K562 (cell line): ENCODE data around the gene PLAC9. TPM values are rescaled to one million over a fixed set of nuclear protein-coding genes. Genes with fewer than 3 reads are reported as not detected.

ENCODE experiments used
- ATAC-seq: fragments of 200-7000 bp; cut with Tn5 transposase; 3 replicates; pipeline ENCODE4 v1.9.1; 2020; ENCODE audit warnings: moderate library complexity
- BruUV-seq: library from RNA; stranded (reverse); fragments of 400-500 nt; replicated peaks from 2 replicates; lab custom pipeline; 2021; lab: Mats Ljungman, UMichigan
- CTCF ChIA-PET: fragments of 300-600 bp; formaldehyde crosslinking; extraction: SDS; loops from one replicate; lab custom pipeline; 2021; ENCODE audit warnings: low intra/inter-chr PET ratio; lab: Yijun Ruan, JAX
- POLR2A ChIA-PET: fragments of 300-600, 350-650 bp; sonication (Branson Sonifier 250); formaldehyde crosslinking; extraction: SDS; loops from one replicate; lab custom pipeline; 2021; ENCODE audit warnings: antibody characterized with exemption, inconsistent platforms; lab: Yijun Ruan, JAX
- DNase-seq, 4 experiments: peaks; one replicate each; pipeline versions ENCODE4 v3.0.0 to v3.0.0-alpha.2; 2011 to 2018; ENCODE audit warnings: low spot score in 3 of 4, mixed read lengths in 3 of 4; ENCODE audit errors: extremely low read depth in 1 of 4
- FAIRE-seq: peaks from 2 replicates; lab custom pipeline; 2011; peaks lifted over from hg19 to GRCh38; lab: Jason Lieb, UNC
- H2AFZ ChIP-seq: 2 replicates; pipeline ENCODE4 v1.6.0; 2011; ENCODE audit warnings: low read depth, low read length, control low read depth, inconsistent platforms
- H3K27ac ChIP-seq: fragments of 200-600 bp; 3 replicates; pipeline ENCODE4 v1.8.0; 2011; ENCODE audit warnings: low read depth, mild to moderate bottlenecking, control low read depth, inconsistent platforms, low read length, moderate library complexity, mixed read lengths; ENCODE audit errors: extremely low read depth
- H3K27me3 ChIP-seq, 2 experiments: fragments of 300-600 bp in 1 of 2; 2 replicates in 1 of 2; 3 replicates in 1 of 2; pipeline versions ENCODE4 v1.6.0 to v1.8.0; 2011; ENCODE audit warnings: inconsistent platforms in 2 of 2, low read length in 2 of 2, mild to moderate bottlenecking in 1 of 2, mixed read lengths in 1 of 2, moderate library complexity in 1 of 2; ENCODE audit not compliant: control insufficient read depth in 2 of 2, insufficient read depth in 2 of 2
- H3K36me3 ChIP-seq: fragments of 300-600 bp; 3 replicates; pipeline ENCODE4 v1.8.0; 2011; ENCODE audit warnings: mild to moderate bottlenecking, low read length, inconsistent platforms; ENCODE audit not compliant: control insufficient read depth, insufficient read depth
- H3K4me1 ChIP-seq, 2 experiments: fragments of 200-600 bp in 1 of 2; replicated peaks in 1 of 2; 2 replicates in 1 of 2; 3 replicates in 1 of 2; pipeline versions ENCODE4 v1.5.1 to v1.8.0; 2011; ENCODE audit warnings: inconsistent platforms in 2 of 2, low read length in 2 of 2, mild to moderate bottlenecking in 1 of 2, mixed read lengths in 1 of 2, moderate library complexity in 1 of 2; ENCODE audit not compliant: control insufficient read depth in 2 of 2, insufficient read depth in 2 of 2
- H3K4me2 ChIP-seq: 2 replicates; pipeline ENCODE4 v1.6.1; 2011; ENCODE audit warnings: low read length, control low read depth, inconsistent platforms, mixed read lengths; ENCODE audit not compliant: insufficient read depth
- H3K4me3 ChIP-seq: fragments of 200-600 bp; sonication (generic), shearing (Covaris generic); 2 replicates; pipeline ENCODE4 v1.5.1; 2016; ENCODE audit warnings: control low read depth, inconsistent platforms
- H3K79me2 ChIP-seq: fragments of 200-600 bp; 3 replicates; pipeline ENCODE4 v1.8.0; 2011; ENCODE audit warnings: low read length, inconsistent platforms; ENCODE audit not compliant: control insufficient read depth, insufficient read depth
- H3K9ac ChIP-seq, 2 experiments: 2 replicates each; pipeline versions ENCODE4 v1.6.0 to v1.6.1; 2011; ENCODE audit warnings: low read depth in 2 of 2, low read length in 2 of 2, control low read depth in 1 of 2, inconsistent platforms in 1 of 2, mild to moderate bottlenecking in 1 of 2, mixed read lengths in 1 of 2; ENCODE audit not compliant: insufficient read depth in 1 of 2
- H3K9me1 ChIP-seq: one replicate; pipeline ENCODE4 v1.6.0; 2011; ENCODE audit warnings: inconsistent platforms, mild to moderate bottlenecking, low read length, moderate library complexity; ENCODE audit not compliant: control insufficient read depth, insufficient read depth
- H3K9me3 ChIP-seq: replicated peaks from 2 replicates; pipeline ENCODE4 v1.5.1; 2011; ENCODE audit warnings: low read depth, low read length, inconsistent platforms; ENCODE audit not compliant: control insufficient read depth, insufficient read depth
- H4K20me1 ChIP-seq: replicated peaks from 2 replicates; pipeline ENCODE4 v1.6.1; 2011; ENCODE audit warnings: low read length, inconsistent platforms, mixed read lengths; ENCODE audit not compliant: control insufficient read depth, insufficient read depth
- CAMTA2 ChIP-seq: fragments of 250-450 bp; sonication (Bioruptor Pico); conservative IDR thresholded peaks from 2 replicates; pipeline ENCODE4 v1.5.1; 2022
- CC2D1A ChIP-seq: fragments of 450-650 bp; IDR thresholded peaks from 2 replicates; pipeline ENCODE4 v1.6.1; 2017; ENCODE audit warnings: mild to moderate bottlenecking
- CHD1 ChIP-seq: fragments of 200-600 bp; sonication (generic); IDR thresholded peaks from one replicate; pipeline ENCODE4 v1.6.1; 2012; ENCODE audit warnings: mild to moderate bottlenecking, moderate library complexity, low read length, inconsistent platforms
- FOXM1 ChIP-seq, 2 experiments: fragments of 450-650 bp in 1 of 2; sonication (generic) in 1 of 2; formaldehyde crosslinking in 1 of 2; IDR thresholded peaks; 2 replicates each; pipeline versions ENCODE4 v1.6.1 to v1.9.0; 2017 to 2022; ENCODE audit warnings: low read depth in 2 of 2, mild to moderate bottlenecking in 2 of 2, missing genetic modification reagents in 1 of 2, moderate library complexity in 1 of 2
- GTF2F1 ChIP-seq: IDR thresholded peaks from 2 replicates; pipeline ENCODE4 v1.6.1; 2011; ENCODE audit warnings: low read depth, low read length, improper control_type of control experiment
- HCFC1 ChIP-seq: IDR thresholded peaks from 2 replicates; pipeline ENCODE4 v1.6.1; 2012; ENCODE audit warnings: low read depth, low read length, improper control_type of control experiment
- HNRNPUL1 ChIP-seq: fragments of 200-400 bp; formaldehyde crosslinking; IDR thresholded peaks from 2 replicates; pipeline ENCODE4 v1.6.1; 2017; ENCODE audit warnings: low read length
- MTF1 ChIP-seq: fragments of 250-450 bp; sonication (Bioruptor Pico); IDR thresholded peaks from 2 replicates; pipeline ENCODE4 v1.9.0; 2021; ENCODE audit warnings: moderate library complexity, mild to moderate bottlenecking, inconsistent platforms, borderline replicate concordance
- NR1H2 ChIP-seq: sonication (generic); formaldehyde crosslinking; IDR thresholded peaks from 2 replicates; pipeline ENCODE4 v1.4.0; 2020; ENCODE audit warnings: mild to moderate bottlenecking, missing genetic modification reagents
- SIN3A ChIP-seq, 2 experiments: fragments of 150-350 bp in 1 of 2; IDR thresholded peaks; 2 replicates each; pipeline ENCODE4 v1.6.1; 2011 to 2016; ENCODE audit warnings: borderline replicate concordance in 2 of 2, low read depth in 2 of 2, low read length in 2 of 2, mild to moderate bottlenecking in 2 of 2, moderate library complexity in 2 of 2; ENCODE audit not compliant: control insufficient read depth in 1 of 2
- TCF7 ChIP-seq: sonication (generic); IDR thresholded peaks from 2 replicates; pipeline ENCODE4 v1.6.1; 2016; ENCODE audit warnings: antibody characterized with exemption, borderline replicate concordance
- ZNF707 ChIP-seq: fragments of 250-450 bp; sonication (Bioruptor Pico); conservative IDR thresholded peaks from 2 replicates; pipeline ENCODE4 v1.8.0; 2022; ENCODE audit warnings: inconsistent platforms, mild to moderate bottlenecking, moderate library complexity
- WGBS: fragments of 100-300 bp; shearing (Covaris generic); methylation state at CpG from one replicate; pipeline ENCODE4 v1.1.6; 2016; ENCODE audit warnings: low coverage, mixed read lengths; ENCODE audit not compliant: insufficient coverage; ENCODE audit errors: missing lambda C conversion rate; 5-methylcytosine and 5-hydroxymethylcytosine counted together
- in situ Hi-C: fragments of 300-500 bp; cut with MboI; formaldehyde crosslinking; loops from 4 replicates; pipeline ENCODE4 v1.15.0; 2018; ENCODE audit warnings: inconsistent platforms, mixed read lengths
- intact Hi-C: fragments of 100-400 bp; cut with micrococcal nuclease; formaldehyde crosslinking; loops from 2 replicates; pipeline ENCODE4 v1.14.2; 2022
- polyA plus RNA-seq, 8 experiments: library from polyadenylated mRNA; depleted of rRNA in 4 of 8; stranded (reverse) in 5 of 8; unstranded in 3 of 8; fragments of >200 nt; fragmentation: Nextera tagmentation in 2 of 8; fragmentation: Illumina TruSeq in 1 of 8; extraction: Ambion mirVana in 2 of 8; extraction: Trizol in 1 of 8; gene quantifications; 2 replicates each; pipeline versions ENCODE4 v1.2.1 to v1.2.3, GENCODE V29; 2011 to 2014; ENCODE audit warnings: inconsistent platforms in 1 of 8, missing spikeins in 1 of 8
- total RNA-seq, 7 experiments: library from RNA; depleted of rRNA in 6 of 7; stranded (reverse); fragments of >200 nt in 6 of 7; fragmentation: Illumina TruSeq in 2 of 7; extraction: Trizol in 2 of 7; gene quantifications; 2 replicates each; pipeline versions ENCODE4 v1.2.1 to v1.2.3, GENCODE V29; 2011 to 2021; ENCODE audit warnings: low replicate concordance in 1 of 7
- TF ChIP-seq, protein P1 (sequence below): fragments of 250-450 bp; sonication (Bioruptor Pico); IDR thresholded peaks from 2 replicates; pipeline ENCODE4 v1.5.0; 2021; ENCODE audit warnings: mild to moderate bottlenecking, moderate library complexity
- TF ChIP-seq, protein P2 (sequence below), 2 experiments: fragments of 200-800 bp in 1 of 2; sonication (Bioruptor generic) in 1 of 2; sonication (generic) in 1 of 2; formaldehyde crosslinking in 1 of 2; IDR thresholded peaks in 1 of 2; conservative IDR thresholded peaks in 1 of 2; 2 replicates each; pipeline versions ENCODE4 v1.5.0 to v1.6.1; 2016 to 2020; ENCODE audit warnings: missing compliant biosample characterization in 1 of 2, missing genetic modification characterization in 1 of 2, missing genetic modification reagents in 1 of 2
- TF ChIP-seq, protein P3 (sequence below): sonication (generic); formaldehyde crosslinking; IDR thresholded peaks from 2 replicates; pipeline ENCODE4 v1.8.0; 2022; ENCODE audit warnings: mild to moderate bottlenecking, missing genetic modification reagents

PLAC9 gene
- total and polyA plus RNA-seq, 9 of the 15 experiments (the other 6 are each of a cell fraction or from before 2014, with no cell fraction given): not detected

DNA sequence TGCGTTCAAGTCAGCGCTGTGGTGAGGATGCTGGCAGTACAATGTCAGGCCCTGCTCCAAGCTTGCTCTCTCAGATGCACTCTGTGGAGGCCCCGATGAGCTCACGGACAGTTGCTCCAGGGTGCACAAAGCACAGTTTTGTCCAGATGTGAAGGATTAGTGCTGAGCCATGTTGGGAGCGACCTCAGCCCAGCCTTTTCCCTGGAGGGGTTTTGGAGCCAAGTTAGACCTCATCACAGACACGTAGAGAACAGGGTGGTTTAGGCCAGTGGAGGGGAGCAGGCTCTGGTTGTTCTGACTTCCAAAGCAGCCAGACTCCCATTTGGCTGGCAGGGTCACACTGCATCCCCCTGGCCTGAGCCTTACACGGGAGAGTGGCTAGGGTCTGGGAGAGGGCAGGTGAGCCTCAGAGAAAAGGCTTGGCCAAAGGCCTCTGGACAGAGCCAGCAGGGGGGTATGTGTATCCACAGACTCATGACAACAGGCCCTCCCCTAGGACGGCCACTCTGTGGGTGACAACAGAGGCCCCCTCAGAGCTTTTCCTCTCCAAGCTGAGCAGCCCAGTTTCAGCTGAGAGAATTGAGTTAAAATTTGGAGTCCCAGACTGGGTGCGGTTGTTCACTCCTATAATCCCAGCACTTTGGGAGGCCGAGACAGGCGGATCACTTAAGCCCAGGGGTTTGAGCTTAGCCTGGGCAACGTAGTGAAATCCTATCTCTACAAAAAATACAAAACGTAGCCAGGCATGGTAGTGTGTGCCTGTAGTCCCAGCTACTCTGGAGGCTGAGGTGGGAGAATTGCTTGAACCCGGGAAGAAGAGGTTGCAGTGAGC, 4.7 kb downstream of the PLAC9 start:
- Histone ChIP-seq H3K9ac (no peak overlapping the region), H3K27ac (no peak overlapping the region), H3K9me1 (no peaks in the 10 kb centered on the region), H3K9me3 (no peaks in the 10 kb centered on the region), H3K79me2 (no peaks in the 10 kb centered on the region), H3K27me3 (peaks cover 37 to 71% of the 10 kb centered on the region in 2 experiments), H3K4me2 (no peak overlapping the region), H3K36me3 (no peaks in the 10 kb centered on the region), H3K4me3 (no peak overlapping the region), H4K20me1 (no peaks in the 10 kb centered on the region; the same call in 1 of the 2 replicates), H2AFZ (no peak overlapping the region), H3K4me1 (peaks cover 0 to 5% of the 10 kb centered on the region in 2 experiments; a peak in 1 of 5 replicates)
- ATAC-seq: peak; percentile 33; the same call in 2 of the 3 replicates
- ChIA-PET CTCF (no interaction called here), POLR2A (interaction anchor here (0.7 kb wide), 1 partner anchor 84 kb away, joined by 3 read pairs; no protein-coding TSS in a partner anchor)
- BruUV-seq: no TSS peak
- no peak for DNase-seq
- intact Hi-C loops: no loop called here
- under 1% methylated on average over 14 of the region's 14 CpGs for WGBS
- FAIRE-seq: peak; percentile 56
- in situ Hi-C loops: no loop called here
- TF ChIP-seq TCF7: no peak
- TF ChIP-seq, protein P1, sequence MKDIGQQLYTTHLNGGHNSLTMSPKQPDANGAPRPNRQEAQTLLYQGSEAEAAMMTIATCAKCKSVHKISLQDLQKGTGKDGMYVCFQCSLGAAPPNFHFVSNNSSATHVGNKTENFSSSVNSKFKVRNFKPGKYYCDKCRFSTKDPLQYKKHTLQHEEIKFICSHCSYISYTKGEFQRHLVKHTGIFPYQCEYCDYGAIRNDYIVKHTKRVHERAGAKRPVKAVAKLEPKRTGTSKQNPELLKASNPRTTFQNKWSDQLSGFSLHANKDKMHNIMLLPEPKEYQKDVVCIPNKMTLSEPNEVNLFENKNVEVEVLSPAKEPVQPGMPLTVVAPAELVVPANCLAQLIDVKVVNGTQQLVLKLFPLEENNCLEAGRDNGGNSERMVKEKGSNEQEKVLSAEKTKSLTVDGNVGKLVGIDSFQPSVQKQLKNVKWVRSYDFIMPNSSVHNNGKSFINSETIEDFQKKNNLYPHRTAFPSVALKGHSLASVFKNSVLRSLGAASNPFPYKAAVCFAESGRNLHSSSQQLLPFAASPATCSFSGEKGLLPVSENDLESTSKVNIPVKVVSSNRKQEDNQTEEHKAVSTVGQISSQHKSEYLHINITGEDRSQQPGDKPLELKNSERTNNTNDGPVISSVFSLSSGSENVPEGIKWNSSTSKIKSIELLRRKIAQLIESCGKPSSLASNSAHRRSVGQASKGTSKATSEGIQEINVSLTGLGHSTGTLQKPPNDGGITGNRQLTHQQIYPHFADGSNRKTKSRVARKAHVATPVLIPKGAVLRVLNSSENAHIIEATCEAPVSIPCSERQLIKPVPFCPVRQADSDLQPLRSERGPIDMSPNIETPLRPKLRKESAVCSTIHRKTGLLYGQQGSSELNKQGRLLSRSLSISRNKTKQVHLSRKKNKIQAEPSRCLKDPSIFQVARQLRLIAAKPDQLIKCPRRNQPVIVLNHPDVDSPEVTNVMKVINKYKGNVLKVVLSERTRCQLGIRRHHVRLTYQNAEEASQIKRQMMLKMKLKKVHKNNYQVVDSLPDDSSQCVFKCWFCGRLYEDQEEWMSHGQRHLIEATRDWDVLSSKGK (CRISPR knock-in tag): no peak
- no peak for TF ChIP-seq HCFC1
- no peak for TF ChIP-seq NR1H2
- TF ChIP-seq, protein P2, sequence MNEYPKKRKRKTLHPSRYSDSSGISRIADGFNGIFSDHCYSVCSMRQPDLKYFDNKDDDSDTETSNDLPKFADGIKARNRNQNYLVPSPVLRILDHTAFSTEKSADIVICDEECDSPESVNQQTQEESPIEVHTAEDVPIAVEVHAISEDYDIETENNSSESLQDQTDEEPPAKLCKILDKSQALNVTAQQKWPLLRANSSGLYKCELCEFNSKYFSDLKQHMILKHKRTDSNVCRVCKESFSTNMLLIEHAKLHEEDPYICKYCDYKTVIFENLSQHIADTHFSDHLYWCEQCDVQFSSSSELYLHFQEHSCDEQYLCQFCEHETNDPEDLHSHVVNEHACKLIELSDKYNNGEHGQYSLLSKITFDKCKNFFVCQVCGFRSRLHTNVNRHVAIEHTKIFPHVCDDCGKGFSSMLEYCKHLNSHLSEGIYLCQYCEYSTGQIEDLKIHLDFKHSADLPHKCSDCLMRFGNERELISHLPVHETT (CRISPR knock-in tag; conservative IDR thresholded peaks at IDR 0.05 in 1 of 2, IDR thresholded peaks at IDR 0.05 in 1 of 2): no peak
- TF ChIP-seq CHD1: no peak
- no peak for TF ChIP-seq ZNF707 (CRISPR knock-in tag)
- TF ChIP-seq FOXM1 (IDR thresholded peaks at IDR 0.05; ENCODE audit: low read depth): no peak
- TF ChIP-seq FOXM1 (CRISPR knock-in tag; IDR thresholded peaks at IDR 0.05; ENCODE audit: low read depth): no peak
- TF ChIP-seq MTF1: no peak
- no peak for TF ChIP-seq CC2D1A
- no peak for TF ChIP-seq CAMTA2 (CRISPR knock-in tag)
- TF ChIP-seq, protein P3, sequence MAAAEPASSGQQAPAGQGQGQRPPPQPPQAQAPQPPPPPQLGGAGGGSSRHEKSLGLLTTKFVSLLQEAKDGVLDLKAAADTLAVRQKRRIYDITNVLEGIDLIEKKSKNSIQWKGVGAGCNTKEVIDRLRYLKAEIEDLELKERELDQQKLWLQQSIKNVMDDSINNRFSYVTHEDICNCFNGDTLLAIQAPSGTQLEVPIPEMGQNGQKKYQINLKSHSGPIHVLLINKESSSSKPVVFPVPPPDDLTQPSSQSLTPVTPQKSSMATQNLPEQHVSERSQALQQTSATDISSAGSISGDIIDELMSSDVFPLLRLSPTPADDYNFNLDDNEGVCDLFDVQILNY (CRISPR knock-in tag): no peak
- no peak for TF ChIP-seq SIN3A (IDR thresholded peaks at IDR 0.05; ENCODE audit: borderline replicate concordance in 2 of 2, control insufficient read depth in 1 of 2, low read depth in 2 of 2, low read length in 2 of 2)
- TF ChIP-seq HNRNPUL1: no peak
- no peak for TF ChIP-seq GTF2F1
